HepG2 (cell line): Measurements from ENCODE around the gene NFE2L3. TPM values are rescaled to one million over a fixed set of nuclear protein-coding genes. Genes with fewer than 3 reads are reported as not detected.

ENCODE experiments used
- ATAC-seq: fragments of 200-7000 bp; cut with Tn5 transposase; 3 replicates; pipeline ENCODE4 v1.9.1; 2020; ENCODE audit warnings: mild to moderate bottlenecking, moderate library complexity
- BruUV-seq: library from RNA; stranded (reverse); fragments of 400-500 nt; replicated peaks from 2 replicates; lab custom pipeline; 2021; lab: Mats Ljungman, UMichigan
- CTCF ChIA-PET: fragments of 300-600 bp; formaldehyde crosslinking; extraction: SDS; loops from one replicate; lab custom pipeline; 2021; ENCODE audit warnings: low total read pairs, inconsistent platforms, low intra/inter-chr PET ratio; lab: Yijun Ruan, JAX
- POLR2A ChIA-PET: fragments of 350-600 bp; sonication (Branson Sonifier 250); formaldehyde crosslinking; loops from one replicate; lab custom pipeline; 2020; ENCODE audit warnings: antibody characterized with exemption, inconsistent platforms; lab: Yijun Ruan, JAX
- DNase-seq: peaks from one replicate; pipeline ENCODE4 v3.0.0-alpha.2; 2015; ENCODE audit warnings: low spot score
- FAIRE-seq: peaks from 3 replicates; lab custom pipeline; 2011; peaks lifted over from hg19 to GRCh38; lab: Jason Lieb, UNC
- H2AFZ ChIP-seq: one replicate; pipeline ENCODE4 v1.6.1; 2011; ENCODE audit warnings: low read length, inconsistent platforms
- H3K27ac ChIP-seq: fragments of 300-600 bp; 3 replicates; pipeline ENCODE4 v1.8.0; 2011; ENCODE audit warnings: mixed run types, mild to moderate bottlenecking, mixed read lengths, low read length, inconsistent platforms; ENCODE audit not compliant: insufficient read depth; ENCODE audit errors: extremely low read length
- H3K27me3 ChIP-seq, 2 experiments: fragments of 200-600 bp in 1 of 2; 2 replicates in 1 of 2; 3 replicates in 1 of 2; pipeline versions ENCODE4 v1.6.0 to v1.8.0; 2011; ENCODE audit warnings: low read length in 2 of 2, mild to moderate bottlenecking in 2 of 2, moderate library complexity in 2 of 2, inconsistent platforms in 1 of 2; ENCODE audit not compliant: insufficient read depth in 2 of 2, control insufficient read depth in 1 of 2
- H3K36me3 ChIP-seq, 2 experiments: fragments of 200-600 bp in 1 of 2; replicated peaks in 1 of 2; 2 replicates in 1 of 2; 3 replicates in 1 of 2; pipeline versions ENCODE4 v1.5.1 to v1.8.0; 2011; ENCODE audit warnings: low read length in 2 of 2, inconsistent platforms in 1 of 2; ENCODE audit not compliant: insufficient read depth in 2 of 2, control insufficient read depth in 1 of 2
- H3K4me1 ChIP-seq: 2 replicates; pipeline ENCODE4 v1.5.1; 2012; ENCODE audit warnings: low read length, inconsistent platforms; ENCODE audit not compliant: insufficient read depth
- H3K4me2 ChIP-seq: 2 replicates; pipeline ENCODE4 v1.6.0; 2011; ENCODE audit warnings: low read depth, low read length, inconsistent platforms
- H3K4me3 ChIP-seq, 3 experiments: fragments of 200-600 bp in 1 of 3; sonication (generic), shearing (Covaris generic) in 1 of 3; replicated peaks in 1 of 3; 2 replicates each; pipeline ENCODE4 v1.5.1; 2011 to 2016; ENCODE audit warnings: low read length in 3 of 3, inconsistent platforms in 2 of 3, low read depth in 2 of 3, mild to moderate bottlenecking in 2 of 3, control low read depth in 1 of 3, mixed read lengths in 1 of 3; ENCODE audit not compliant: insufficient read depth in 1 of 3
- H3K79me2 ChIP-seq: one replicate; pipeline ENCODE4 v1.6.1; 2011; ENCODE audit warnings: low read length, inconsistent platforms; ENCODE audit not compliant: insufficient read depth
- H3K9ac ChIP-seq: 2 replicates; pipeline ENCODE4 v1.6.0; 2011; ENCODE audit warnings: mild to moderate bottlenecking, low read depth, low read length, inconsistent platforms; ENCODE audit not compliant: insufficient read depth
- H3K9me3 ChIP-seq: 2 replicates; pipeline ENCODE4 v1.5.1; 2012; ENCODE audit warnings: mild to moderate bottlenecking, low read length
- H4K20me1 ChIP-seq: 2 replicates; pipeline ENCODE4 v1.6.0; 2011; ENCODE audit warnings: inconsistent platforms, mild to moderate bottlenecking, low read length, moderate library complexity; ENCODE audit not compliant: insufficient read depth
- RBAK ChIP-seq: sonication (generic); formaldehyde crosslinking; IDR thresholded peaks from 2 replicates; pipeline ENCODE4 v1.5.1; 2020; ENCODE audit warnings: mild to moderate bottlenecking, missing genetic modification reagents
- REL ChIP-seq: sonication (generic); formaldehyde crosslinking; conservative IDR thresholded peaks from 2 replicates; pipeline ENCODE4 v1.8.0; 2022; ENCODE audit warnings: mild to moderate bottlenecking, missing genetic modification reagents, moderate library complexity
- SNAPC2 ChIP-seq: sonication (generic); formaldehyde crosslinking; IDR thresholded peaks from 2 replicates; pipeline ENCODE4 v1.8.1; 2022; ENCODE audit warnings: mild to moderate bottlenecking, missing genetic modification reagents
- ZNF75D ChIP-seq: sonication (generic); formaldehyde crosslinking; IDR thresholded peaks from 2 replicates; pipeline ENCODE4 v1.8.1; 2023; ENCODE audit warnings: missing genetic modification reagents, mild to moderate bottlenecking, borderline replicate concordance
- WGBS: methylation state at CpG from one replicate; pipeline ENCODE4 v1.1.6; 2017; ENCODE audit warnings: low lambda C conversion rate; 5-methylcytosine and 5-hydroxymethylcytosine counted together
- in situ Hi-C: cut with HindIII; loops from 2 replicates; pipeline ENCODE4 v1.10.0; 2017; ENCODE audit warnings: low pct_unique_long_range_greater_than_20kb; ENCODE audit not compliant: extremely low pct_ligation_motif_present
- intact Hi-C: fragments of 100-400 bp; cut with micrococcal nuclease; formaldehyde crosslinking; loops from one replicate; pipeline ENCODE4 v1.10.0; 2022; ENCODE audit not compliant: unreplicated experiment
- polyA plus RNA-seq, 8 experiments: library from polyadenylated mRNA; depleted of rRNA in 3 of 8; stranded (reverse) in 7 of 8; unstranded in 1 of 8; fragments of >200 nt; fragmentation: Illumina TruSeq in 4 of 8; extraction: Trizol in 4 of 8; gene quantifications; 2 replicates each; pipeline versions ENCODE4 v1.2.1 to v1.2.3, GENCODE V29; 2011 to 2016; ENCODE audit warnings: low read depth in 4 of 8, missing spikeins in 1 of 8, mixed read lengths in 1 of 8; ENCODE audit not compliant: insufficient read depth in 1 of 8
- total RNA-seq, 5 experiments: library from RNA; depleted of rRNA; stranded (reverse); fragments of >200 nt; fragmentation: Illumina TruSeq; extraction: Trizol; gene quantifications; 2 replicates each; pipeline ENCODE4 v1.2.3, GENCODE V29; 2016; ENCODE audit warnings: low read depth in 1 of 5
- TF ChIP-seq, protein P1 (sequence below): sonication (generic); formaldehyde crosslinking; IDR thresholded peaks from 2 replicates; pipeline ENCODE4 v1.4.0; 2020; ENCODE audit warnings: mild to moderate bottlenecking, missing genetic modification reagents
- TF ChIP-seq, protein P2 (sequence below): sonication (generic); formaldehyde crosslinking; IDR thresholded peaks from 2 replicates; pipeline ENCODE4 v1.5.0; 2020; ENCODE audit warnings: mild to moderate bottlenecking, missing genetic modification reagents

Gene NFE2L3
- total and polyA plus RNA-seq, 2 of the 13 experiments (the other 11 are each of a cell fraction or from before 2014, with no cell fraction given), result 11.4 to 19.4 TPM

DNA sequence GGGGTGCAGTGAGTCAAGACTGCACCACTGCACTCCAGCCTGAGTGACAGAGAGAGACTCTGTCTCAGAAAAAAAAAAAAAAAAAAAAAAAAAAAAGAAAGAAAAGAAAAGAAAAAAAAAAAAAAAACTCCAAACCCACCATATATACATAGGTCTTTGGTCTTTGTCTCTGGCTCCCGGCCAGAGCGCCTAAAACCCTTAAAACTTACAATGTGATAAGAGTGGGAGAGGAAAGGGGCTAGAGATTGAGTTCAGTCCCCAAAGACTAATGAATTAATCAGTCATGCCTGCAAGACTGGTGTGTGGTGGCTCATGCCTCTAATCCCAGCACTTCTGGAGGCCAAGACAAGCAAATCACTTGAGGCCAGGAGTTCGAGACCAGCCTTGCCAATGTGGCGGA is 6.8 kb upstream of the NFE2L3 start:
- intact Hi-C loops, result no loop called here
- Histone ChIP-seq H4K20me1 (no peaks in the 10 kb centered on the region), H3K9me3 (no peaks in the 10 kb centered on the region), H3K27me3 (peaks cover 0 to 6% of the 10 kb centered on the region in 2 experiments; a peak in 2 of 5 replicates), H3K4me3 (no peak overlapping the region), H3K36me3 (no peaks in the 10 kb centered on the region), H3K27ac (no peak overlapping the region), H3K4me1 (no peaks in the 10 kb centered on the region), H3K4me2 (no peak overlapping the region), H2AFZ (no peak overlapping the region), H3K9ac (no peak overlapping the region), H3K79me2 (no peaks in the 10 kb centered on the region)
- in situ Hi-C loops, result no loop called here
- CTCF ChIA-PET, result no interaction called here
- 82% methylated on average over 4 of the region's 4 CpGs for WGBS
- FAIRE-seq (no peak), ATAC-seq (no peak), DNase-seq (no peak)
- no peak for TF ChIP-seq SNAPC2 (CRISPR knock-in tag)
- TF ChIP-seq REL (CRISPR knock-in tag), result no peak
- TF ChIP-seq, protein P1, sequence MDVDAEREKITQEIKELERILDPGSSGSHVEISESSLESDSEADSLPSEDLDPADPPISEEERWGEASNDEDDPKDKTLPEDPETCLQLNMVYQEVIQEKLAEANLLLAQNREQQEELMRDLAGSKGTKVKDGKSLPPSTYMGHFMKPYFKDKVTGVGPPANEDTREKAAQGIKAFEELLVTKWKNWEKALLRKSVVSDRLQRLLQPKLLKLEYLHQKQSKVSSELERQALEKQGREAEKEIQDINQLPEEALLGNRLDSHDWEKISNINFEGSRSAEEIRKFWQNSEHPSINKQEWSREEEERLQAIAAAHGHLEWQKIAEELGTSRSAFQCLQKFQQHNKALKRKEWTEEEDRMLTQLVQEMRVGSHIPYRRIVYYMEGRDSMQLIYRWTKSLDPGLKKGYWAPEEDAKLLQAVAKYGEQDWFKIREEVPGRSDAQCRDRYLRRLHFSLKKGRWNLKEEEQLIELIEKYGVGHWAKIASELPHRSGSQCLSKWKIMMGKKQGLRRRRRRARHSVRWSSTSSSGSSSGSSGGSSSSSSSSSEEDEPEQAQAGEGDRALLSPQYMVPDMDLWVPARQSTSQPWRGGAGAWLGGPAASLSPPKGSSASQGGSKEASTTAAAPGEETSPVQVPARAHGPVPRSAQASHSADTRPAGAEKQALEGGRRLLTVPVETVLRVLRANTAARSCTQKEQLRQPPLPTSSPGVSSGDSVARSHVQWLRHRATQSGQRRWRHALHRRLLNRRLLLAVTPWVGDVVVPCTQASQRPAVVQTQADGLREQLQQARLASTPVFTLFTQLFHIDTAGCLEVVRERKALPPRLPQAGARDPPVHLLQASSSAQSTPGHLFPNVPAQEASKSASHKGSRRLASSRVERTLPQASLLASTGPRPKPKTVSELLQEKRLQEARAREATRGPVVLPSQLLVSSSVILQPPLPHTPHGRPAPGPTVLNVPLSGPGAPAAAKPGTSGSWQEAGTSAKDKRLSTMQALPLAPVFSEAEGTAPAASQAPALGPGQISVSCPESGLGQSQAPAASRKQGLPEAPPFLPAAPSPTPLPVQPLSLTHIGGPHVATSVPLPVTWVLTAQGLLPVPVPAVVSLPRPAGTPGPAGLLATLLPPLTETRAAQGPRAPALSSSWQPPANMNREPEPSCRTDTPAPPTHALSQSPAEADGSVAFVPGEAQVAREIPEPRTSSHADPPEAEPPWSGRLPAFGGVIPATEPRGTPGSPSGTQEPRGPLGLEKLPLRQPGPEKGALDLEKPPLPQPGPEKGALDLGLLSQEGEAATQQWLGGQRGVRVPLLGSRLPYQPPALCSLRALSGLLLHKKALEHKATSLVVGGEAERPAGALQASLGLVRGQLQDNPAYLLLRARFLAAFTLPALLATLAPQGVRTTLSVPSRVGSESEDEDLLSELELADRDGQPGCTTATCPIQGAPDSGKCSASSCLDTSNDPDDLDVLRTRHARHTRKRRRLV, result no peak
- no peak for TF ChIP-seq RBAK
- TF ChIP-seq ZNF75D, result no peak
- TF ChIP-seq, protein P2, sequence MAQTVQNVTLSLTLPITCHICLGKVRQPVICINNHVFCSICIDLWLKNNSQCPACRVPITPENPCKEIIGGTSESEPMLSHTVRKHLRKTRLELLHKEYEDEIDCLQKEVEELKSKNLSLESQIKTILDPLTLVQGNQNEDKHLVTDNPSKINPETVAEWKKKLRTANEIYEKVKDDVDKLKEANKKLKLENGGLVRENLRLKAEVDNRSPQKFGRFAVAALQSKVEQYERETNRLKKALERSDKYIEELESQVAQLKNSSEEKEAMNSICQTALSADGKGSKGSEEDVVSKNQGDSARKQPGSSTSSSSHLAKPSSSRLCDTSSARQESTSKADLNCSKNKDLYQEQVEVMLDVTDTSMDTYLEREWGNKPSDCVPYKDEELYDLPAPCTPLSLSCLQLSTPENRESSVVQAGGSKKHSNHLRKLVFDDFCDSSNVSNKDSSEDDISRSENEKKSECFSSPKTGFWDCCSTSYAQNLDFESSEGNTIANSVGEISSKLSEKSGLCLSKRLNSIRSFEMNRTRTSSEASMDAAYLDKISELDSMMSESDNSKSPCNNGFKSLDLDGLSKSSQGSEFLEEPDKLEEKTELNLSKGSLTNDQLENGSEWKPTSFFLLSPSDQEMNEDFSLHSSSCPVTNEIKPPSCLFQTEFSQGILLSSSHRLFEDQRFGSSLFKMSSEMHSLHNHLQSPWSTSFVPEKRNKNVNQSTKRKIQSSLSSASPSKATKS, result no peak
- POLR2A ChIA-PET, result no interaction called here
- BruUV-seq, result no TSS peak
